Islet of Langerhans (tissue), 1 donor: Measurements from ENCODE around the gene GNB5.
"Not testable (repeated sequence)": the region's sequence is repeated elsewhere in the genome, so short reads cannot be mapped to it uniquely, and the experiment has no call there.

Experiments used
- FAIRE-seq: peaks from one replicate; lab custom pipeline; 2011; peaks lifted over from hg19 to GRCh38; lab: Jason Lieb, UNC

The GNB5 gene

GRCh38 chr15:52191207-52191606, at the start of gene GNB5:
GNB5 (minus strand) TSS chr15:52191392; CDS start chr15:52184676, 6,716 bp downstream.
- FAIRE-seq, result no peak

- FAIRE-seq, result no peak
Observed at GRCh38 chr15:52240166-52240565, 49.0 kb upstream of the GNB5 start.

GRCh38 chr15:52238989-52239525, 47.9 kb upstream of the GNB5 start:
- FAIRE-seq, result not testable (repeated sequence)

- no peak for FAIRE-seq
Observed at GRCh38 chr15:52238149-52238548, 47.0 kb upstream of the GNB5 start.

GRCh38 chr15:52236013-52236412, 44.8 kb upstream of the GNB5 start:
- no peak for FAIRE-seq

GRCh38 chr15:52234596-52235541, 43.7 kb upstream of the GNB5 start:
- FAIRE-seq, result no peak

GRCh38 chr15:52233405-52233804, 42.2 kb upstream of the GNB5 start:
- no peak for FAIRE-seq

- FAIRE-seq, result no peak
Observed at GRCh38 chr15:52232327-52232726, 41.1 kb upstream of the GNB5 start.

- no peak for FAIRE-seq
Observed at GRCh38 chr15:52230073-52230472, 38.9 kb upstream of the GNB5 start.

- no peak for FAIRE-seq
Observed at GRCh38 chr15:52228921-52229320, 37.7 kb upstream of the GNB5 start.

GRCh38 chr15:52227456-52227855, 36.3 kb upstream of the GNB5 start:
- FAIRE-seq, result no peak

GRCh38 chr15:52225230-52225629, 34.0 kb upstream of the GNB5 start:
- FAIRE-seq, result no peak

- no peak for FAIRE-seq
Observed at GRCh38 chr15:52224211-52224610, 33.0 kb upstream of the GNB5 start.

GRCh38 chr15:52221730-52222129, 30.5 kb upstream of the GNB5 start:
- no peak for FAIRE-seq

GRCh38 chr15:52220937-52221660, 29.9 kb upstream of the GNB5 start:
- FAIRE-seq, result no peak

GRCh38 chr15:52220251-52220650, 29.1 kb upstream of the GNB5 start:
- no peak for FAIRE-seq

- no peak for FAIRE-seq
Observed at GRCh38 chr15:52218816-52219215, 27.6 kb upstream of the GNB5 start.

- no peak for FAIRE-seq
Observed at GRCh38 chr15:52218371-52218770, 27.2 kb upstream of the GNB5 start.

GRCh38 chr15:52217186-52217585, 26.0 kb upstream of the GNB5 start:
- FAIRE-seq, result no peak

GRCh38 chr15:52214553-52214952, 23.4 kb upstream of the GNB5 start:
- FAIRE-seq, result no peak

- FAIRE-seq, result no peak
Observed at GRCh38 chr15:52213206-52213605, 22.0 kb upstream of the GNB5 start.

- no peak for FAIRE-seq
Observed at GRCh38 chr15:52208306-52208946, 17.2 kb upstream of the GNB5 start.

GRCh38 chr15:52207191-52207590, 16.0 kb upstream of the GNB5 start:
- no peak for FAIRE-seq
